Aorta (tissue), 5 donors: ENCODE data around the gene PARP3. TPM values are rescaled to one million over a fixed set of nuclear protein-coding genes. Genes with fewer than 3 reads are reported as not detected.

Experiments used
- ATAC-seq: fragments of 200-7000 bp; cut with Tn5 transposase; one replicate; pipeline ENCODE4 v1.9.1; 2022; ENCODE audit warnings: moderate library complexity; ENCODE audit not compliant: low FRiP score
- DNase-seq, 2 donors: peaks; one replicate each; pipeline ENCODE4 v3.0.0-alpha.2; 2020
- H3K27ac ChIP-seq, 2 donors: one replicate each; pipeline ENCODE4 v1.5.1; 2013; ENCODE audit warnings: low read length in 2 of 2, mild to moderate bottlenecking in 2 of 2, moderate library complexity in 2 of 2, control low read depth in 1 of 2, inconsistent platforms in 1 of 2, low read depth in 1 of 2
- H3K27me3 ChIP-seq, 2 donors: one replicate each; pipeline ENCODE4 v1.6.1; 2013; ENCODE audit warnings: control low read depth in 1 of 2, low read length in 1 of 2, mild to moderate bottlenecking in 1 of 2, moderate library complexity in 1 of 2; ENCODE audit not compliant: insufficient read depth in 2 of 2, control insufficient read depth in 1 of 2
- H3K36me3 ChIP-seq, 2 donors: one replicate each; pipeline ENCODE4 v1.6.1; 2013; ENCODE audit warnings: control low read depth in 1 of 2, low read length in 1 of 2, mild to moderate bottlenecking in 1 of 2; ENCODE audit not compliant: insufficient read depth in 2 of 2, control insufficient read depth in 1 of 2
- H3K4me1 ChIP-seq, 2 donors: one replicate each; pipeline ENCODE4 v1.6.1; 2013; ENCODE audit warnings: low read length in 2 of 2, control low read depth in 1 of 2, mild to moderate bottlenecking in 1 of 2, moderate library complexity in 1 of 2; ENCODE audit not compliant: insufficient read depth in 2 of 2, control insufficient read depth in 1 of 2
- H3K4me3 ChIP-seq, 2 donors: one replicate each; pipeline ENCODE4 v1.5.1; 2013; ENCODE audit warnings: low read length in 2 of 2, control low read depth in 1 of 2, mild to moderate bottlenecking in 1 of 2
- H3K9me3 ChIP-seq: one replicate; pipeline ENCODE4 v1.6.1; 2013; ENCODE audit warnings: mild to moderate bottlenecking, low read length; ENCODE audit not compliant: control insufficient read depth
- WGBS, 2 donors: extraction: QIAGEN DNeasy Blood & Tissue Kit; methylation state at CpG; one replicate each; pipeline ENCODE4 v1.1.7; 2013; 5-methylcytosine and 5-hydroxymethylcytosine counted together
- intact Hi-C, 2 donors: fragments of 100-400 bp; cut with DNase I; formaldehyde crosslinking; loops; one replicate each; pipeline versions ENCODE4 v1.14.2 to v1.15.0; 2022
- polyA plus RNA-seq, 2 donors: library from polyadenylated mRNA; stranded (reverse); fragments of 200-250 nt; gene quantifications; one replicate each; pipeline ENCODE4 v1.2.3, GENCODE V29; 2013
- total RNA-seq, 2 donors: library from RNA; stranded (reverse); fragmentation: NEBNext Ultra II Directional; extraction: Animal tissue kit (Norgen Biotek cat#: 25700); gene quantifications; one replicate each; pipeline ENCODE4 v1.2.1, GENCODE V29; 2021
- donor health status: healthy with polysubstance abuse.
- donor health status: Bipolar disorder and iron deficiency.
- donor health status: DM: no; HTN: no; CAD: no.
- donor health status: DM: no; HTN: no; CAD: no.
- donor health status: DM: yes; HTN: yes; CAD: no.

PARP3 gene
- total and polyA plus RNA-seq, 4 donors = 11.0 to 35.0 (median 14.9) TPM

GRCh38 chr3:51961602-51962569 is 19.7 kb downstream of the PARP3 start:
- ATAC-seq = no peak
- H3K36me3 ChIP-seq = no peaks in the 10 kb centered on the region
- WGBS, 2 donors = 68 to 69% methylated on average over 9 of the region's 9 CpGs
- intact Hi-C loops = no loop called here
- H3K27ac ChIP-seq = no peak overlapping the region
- H3K4me3 ChIP-seq = no peak overlapping the region
- H3K27me3 ChIP-seq = no peaks in the 10 kb centered on the region
- no peak for DNase-seq
- H3K4me1 ChIP-seq = peaks cover 0 to 2% of the 10 kb centered on the region in 2 donors
- H3K9me3 ChIP-seq = no peaks in the 10 kb centered on the region

GRCh38 chr3:51962854-51963530 is 20.8 kb downstream of the PARP3 start:
- Histone ChIP-seq H3K27ac (no peak overlapping the region), H3K36me3 (no peaks in the 10 kb centered on the region), H3K27me3 (no peaks in the 10 kb centered on the region), H3K4me3 (no peak overlapping the region), H3K9me3 (no peaks in the 10 kb centered on the region), H3K4me1 (peaks cover 0 to 2% of the 10 kb centered on the region in 2 donors)
- intact Hi-C loops = no loop called here
- WGBS, 2 donors = 65 to 66% methylated on average over 6 of the region's 6 CpGs
- DNase-seq (peak; percentile 45 to 68), ATAC-seq (no peak)

GRCh38 chr3:51963951-51964451 is 21.8 kb downstream of the PARP3 start:
- no peak for DNase-seq
- Histone ChIP-seq H3K27ac (no peak overlapping the region), H3K36me3 (no peaks in the 10 kb centered on the region), H3K4me1 (peaks cover 0 to 2% of the 10 kb centered on the region in 2 donors), H3K27me3 (no peaks in the 10 kb centered on the region), H3K4me3 (no peak overlapping the region), H3K9me3 (no peaks in the 10 kb centered on the region)
- intact Hi-C loops = no loop called here
- 50 to 69% methylated on average over 11 to 12 of the region's 12 CpGs for WGBS, 2 donors
- ATAC-seq = no peak

GRCh38 chr3:51964521-51964920 is 22.4 kb downstream of the PARP3 start:
- Histone ChIP-seq H3K36me3 (no peaks in the 10 kb centered on the region), H3K4me1 (peaks cover 0 to 2% of the 10 kb centered on the region in 2 donors), H3K27me3 (no peaks in the 10 kb centered on the region), H3K4me3 (no peak overlapping the region), H3K27ac (no peak overlapping the region), H3K9me3 (no peaks in the 10 kb centered on the region)
- intact Hi-C loops = no loop called here
- DNase-seq (no peak), ATAC-seq (no peak)
- WGBS, 2 donors = 62 to 74% methylated on average over 4 of the region's 4 CpGs

GRCh38 chr3:51966016-51966415 is 23.9 kb downstream of the PARP3 start:
- Histone ChIP-seq H3K4me1 (peaks cover 0 to 2% of the 10 kb centered on the region in 2 donors), H3K4me3 (no peak overlapping the region), H3K9me3 (no peaks in the 10 kb centered on the region), H3K27ac (no peak overlapping the region), H3K27me3 (no peaks in the 10 kb centered on the region), H3K36me3 (no peaks in the 10 kb centered on the region)
- no peak for DNase-seq
- intact Hi-C loops = no loop called here
- WGBS, 2 donors = 63% methylated on average over 2 of the region's 2 CpGs
- ATAC-seq = no peak

GRCh38 chr3:51966486-51966885 is 24.3 kb downstream of the PARP3 start:
- Histone ChIP-seq H3K4me3 (peak overlapping the region; percentile 59 to 68), H3K9me3 (no peaks in the 10 kb centered on the region), H3K27me3 (no peaks in the 10 kb centered on the region), H3K4me1 (peaks cover 0 to 2% of the 10 kb centered on the region in 2 donors), H3K27ac (peak overlapping the region in 1 of 2 donors; percentile 65), H3K36me3 (no peaks in the 10 kb centered on the region)
- intact Hi-C loops = no loop called here
- ATAC-seq (no peak), DNase-seq (no peak)
- 29 to 37% methylated on average over 3 to 5 of the region's 5 CpGs for WGBS, 2 donors

- intact Hi-C loops = no loop called here
- peak overlapping the region; percentile 59 to 68 for H3K4me3 ChIP-seq
- no peaks in the 10 kb centered on the region for H3K9me3 ChIP-seq
- H3K36me3 ChIP-seq = no peaks in the 10 kb centered on the region
- no peaks in the 10 kb centered on the region for H3K27me3 ChIP-seq
- DNase-seq (no peak), ATAC-seq (no peak)
- peaks cover 0 to 2% of the 10 kb centered on the region in 2 donors for H3K4me1 ChIP-seq
- H3K27ac ChIP-seq = peak overlapping the region in 1 of 2 donors; percentile 65
- 1 to 2% methylated on average over 32 to 33 of the region's 33 CpGs for WGBS, 2 donors
Observed at GRCh38 chr3:51966922-51967383, 24.8 kb downstream of the PARP3 start.

GRCh38 chr3:51967384-51968169 is 25.4 kb downstream of the PARP3 start, which contains the start of gene PCBP4:
PCBP4 (minus strand) TSS chr3:51967454; CDS start chr3:51961240, 6,214 bp downstream.
- intact Hi-C loops = no loop called here
- Histone ChIP-seq H3K4me3 (peak within 1 kb of the TSS; percentile 59 to 88), H3K9me3 (no peaks in the 10 kb centered on the region), H3K27ac (peak within 1 kb of the TSS; percentile 62 to 83), H3K36me3 (no peaks in the 10 kb centered on the region), H3K4me1 (peaks cover 0 to 2% of the 10 kb centered on the region in 2 donors), H3K27me3 (no peaks in the 10 kb centered on the region)
- 0 to 1% methylated on average over 51 to 90 of the region's 90 CpGs for WGBS, 2 donors
- peak; percentile 76 to 90 for DNase-seq
- ATAC-seq = peak; percentile 65
